Endodermal cell (in vitro differentiated cells): ENCODE data around the gene C8G. TPM values are rescaled to one million over a fixed set of nuclear protein-coding genes. Genes with fewer than 3 reads are reported as not detected.

ENCODE experiments used
- DNase-seq: peaks from one replicate; pipeline ENCODE4 v3.0.0-alpha.2; 2017
- H3K27ac ChIP-seq: 2 replicates; pipeline ENCODE4 v1.5.1; 2013; ENCODE audit warnings: mild to moderate bottlenecking, low read depth, low read length, moderate library complexity
- H3K27me3 ChIP-seq: 2 replicates; pipeline ENCODE4 v1.6.1; 2013; ENCODE audit warnings: mild to moderate bottlenecking, low read length, moderate library complexity; ENCODE audit not compliant: insufficient read depth, control insufficient read depth, poor library complexity, severe bottlenecking
- H3K36me3 ChIP-seq: 2 replicates; pipeline ENCODE4 v1.7.0; 2013; ENCODE audit warnings: mild to moderate bottlenecking, low read length, moderate library complexity; ENCODE audit not compliant: control insufficient read depth, insufficient read depth
- H3K4me1 ChIP-seq: one replicate; pipeline ENCODE4 v1.7.0; 2013; ENCODE audit warnings: low read length; ENCODE audit not compliant: control insufficient read depth, insufficient read depth
- H3K4me3 ChIP-seq: 2 replicates; pipeline ENCODE4 v1.5.1; 2013; ENCODE audit warnings: mild to moderate bottlenecking, low read length, moderate library complexity
- H3K9ac ChIP-seq: 2 replicates; pipeline ENCODE4 v1.6.1; 2013; ENCODE audit warnings: mild to moderate bottlenecking, low read length, moderate library complexity; ENCODE audit not compliant: poor library complexity, severe bottlenecking; ENCODE audit errors: extremely low read depth
- H3K9me3 ChIP-seq: 2 replicates; pipeline ENCODE4 v1.6.1; 2013; ENCODE audit warnings: mild to moderate bottlenecking, low read length, moderate library complexity; ENCODE audit not compliant: control insufficient read depth
- H3K27ac Mint-ChIP-seq: 2 replicates; pipeline ENCODE4 v1.8.0; 2020; ENCODE audit warnings: mixed read lengths
- H3K27me3 Mint-ChIP-seq: 2 replicates; pipeline ENCODE4 v1.8.0; 2021; ENCODE audit warnings: mild to moderate bottlenecking, mixed read lengths; ENCODE audit not compliant: insufficient read depth
- H3K36me3 Mint-ChIP-seq: 2 replicates; pipeline ENCODE4 v1.8.0; 2020; ENCODE audit warnings: low read depth, mixed read lengths
- H3K4me1 Mint-ChIP-seq: 2 replicates; pipeline ENCODE4 v1.8.0; 2020; ENCODE audit warnings: mixed read lengths
- H3K4me3 Mint-ChIP-seq: 2 replicates; pipeline ENCODE4 v1.8.0; 2020; ENCODE audit warnings: mild to moderate bottlenecking, moderate library complexity, mixed read lengths
- H3K9me3 Mint-ChIP-seq: 2 replicates; pipeline ENCODE4 v1.8.0; 2020; ENCODE audit warnings: mild to moderate bottlenecking, mixed read lengths
- CTCF ChIP-seq: fragments of 200-600 bp; sonication (generic); conservative IDR thresholded peaks from 2 replicates; pipeline ENCODE4 v1.5.0; 2021; ENCODE audit warnings: antibody characterized with exemption, mild to moderate bottlenecking
- WGBS, 2 experiments: methylation state at CpG; one replicate each; pipeline versions ENCODE4 v1.1.5 to v1.1.7; 2013; ENCODE audit warnings: missing lambda C conversion rate in 2 of 2, mixed read lengths in 1 of 2; ENCODE audit not compliant: insufficient coverage in 1 of 2, insufficient read length in 1 of 2; 5-methylcytosine and 5-hydroxymethylcytosine counted together
- total RNA-seq, 2 donors: library from RNA; stranded (reverse); fragmentation: NEBNext Ultra II Directional in 1 of 2; extraction: Animal tissue kit (Norgen Biotek cat#: 25700) in 1 of 2; gene quantifications; 2 replicates in 1 of 2; 3 replicates in 1 of 2; pipeline ENCODE4 v1.2.1, GENCODE V29; 2021

The C8G gene
- total RNA-seq, 2 donors from 2014 or later: 1.2 to 1.6 TPM

GRCh38 chr9:136978865-136979544, 34.0 kb downstream of the C8G start:
- no peak overlapping the region for H3K27ac Mint-ChIP-seq
- no peak overlapping the region for H3K27ac ChIP-seq
- H3K4me3 Mint-ChIP-seq: peak overlapping the region; percentile 27
- peaks cover 3% of the 10 kb centered on the region for H3K4me1 ChIP-seq
- H3K36me3 ChIP-seq: no peaks in the 10 kb centered on the region
- 66 to 74% methylated on average over 38 to 41 of the region's 41 CpGs for WGBS, 2 experiments
- peaks cover 11% of the 10 kb centered on the region for H3K4me1 Mint-ChIP-seq
- peaks cover 2% of the 10 kb centered on the region for H3K27me3 Mint-ChIP-seq
- H3K36me3 Mint-ChIP-seq: no peaks in the 10 kb centered on the region
- no peak overlapping the region for H3K9ac ChIP-seq
- peaks cover 8% of the 10 kb centered on the region for H3K27me3 ChIP-seq
- peak; percentile 22 for TF ChIP-seq CTCF
- no peak overlapping the region for H3K4me3 ChIP-seq
- DNase-seq: no peak
- no peaks in the 10 kb centered on the region for H3K9me3 Mint-ChIP-seq
- H3K9me3 ChIP-seq: no peaks in the 10 kb centered on the region

DNA sequence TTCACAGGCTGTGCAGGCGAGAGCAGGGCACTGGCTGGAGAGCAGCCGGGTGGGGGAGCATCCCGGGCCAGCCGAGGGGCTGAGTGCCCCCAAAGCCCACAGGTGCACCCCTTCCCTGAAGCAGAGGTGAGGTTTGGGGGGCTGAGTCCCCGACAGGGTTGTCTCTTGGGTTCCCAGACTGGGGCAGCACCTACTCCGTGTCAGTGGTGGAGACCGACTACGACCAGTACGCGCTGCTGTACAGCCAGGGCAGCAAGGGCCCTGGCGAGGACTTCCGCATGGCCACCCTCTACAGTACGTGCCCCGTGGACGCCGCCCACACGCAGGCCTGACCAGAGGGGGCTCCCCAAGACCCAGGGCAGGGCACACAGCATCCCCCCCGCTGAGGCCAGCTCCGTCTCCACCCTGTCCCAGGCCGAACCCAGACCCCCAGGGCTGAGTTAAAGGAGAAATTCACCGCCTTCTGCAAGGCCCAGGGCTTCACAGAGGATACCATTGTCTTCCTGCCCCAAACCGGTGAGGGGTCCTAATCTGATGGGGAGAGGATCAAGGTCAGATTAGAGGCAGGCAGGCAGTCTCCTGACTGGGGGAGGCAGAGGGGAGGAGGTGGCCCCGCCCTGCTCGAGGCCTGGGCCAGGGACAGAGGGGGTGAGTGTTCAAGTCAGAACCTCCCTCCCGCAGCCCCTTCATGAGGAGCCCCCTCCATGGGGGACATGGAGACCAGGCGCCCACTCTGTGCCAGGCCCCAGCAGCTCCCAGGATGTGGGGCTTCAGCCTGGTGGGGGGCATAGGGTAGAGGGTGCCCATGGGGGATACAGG, 34.9 kb downstream of the C8G start:
- H3K9me3 ChIP-seq: no peaks in the 10 kb centered on the region
- DNase-seq: peak; percentile 72
- H3K4me3 ChIP-seq: no peak overlapping the region
- no peak overlapping the region for H3K9ac ChIP-seq
- peak overlapping the region; percentile 24 for H3K4me3 Mint-ChIP-seq
- H3K27ac Mint-ChIP-seq: peak overlapping the region; percentile 77
- H3K9me3 Mint-ChIP-seq: no peaks in the 10 kb centered on the region
- H3K36me3 ChIP-seq: no peaks in the 10 kb centered on the region
- H3K27me3 ChIP-seq: peaks cover 17% of the 10 kb centered on the region
- WGBS, 2 experiments: 83 to 94% methylated on average over 17 to 26 of the region's 26 CpGs
- H3K27me3 Mint-ChIP-seq: peaks cover 5% of the 10 kb centered on the region
- H3K4me1 ChIP-seq: peaks cover 3% of the 10 kb centered on the region
- peaks cover 11% of the 10 kb centered on the region for H3K4me1 Mint-ChIP-seq
- no peak overlapping the region for H3K27ac ChIP-seq
- no peak for TF ChIP-seq CTCF
- no peaks in the 10 kb centered on the region for H3K36me3 Mint-ChIP-seq

GRCh38 chr9:136980669-136981478, 35.8 kb downstream of the C8G start:
- H3K27ac Mint-ChIP-seq: peak overlapping the region; percentile 35
- no peak for DNase-seq
- 91 to 96% methylated on average over 9 to 16 of the region's 16 CpGs for WGBS, 2 experiments

More at GRCh38 chr9:136980669-136981478, 35.8 kb downstream of the C8G start:
- Histone ChIP-seq H3K9me3 (no peaks in the 10 kb centered on the region), H3K27ac (no peak overlapping the region), H3K36me3 (no peaks in the 10 kb centered on the region), H3K9ac (no peak overlapping the region), H3K27me3 (peaks cover 18% of the 10 kb centered on the region), H3K4me3 (no peak overlapping the region), H3K4me1 (peaks cover 3% of the 10 kb centered on the region)
- no peaks in the 10 kb centered on the region for H3K9me3 Mint-ChIP-seq
- H3K36me3 Mint-ChIP-seq: no peaks in the 10 kb centered on the region
- H3K4me1 Mint-ChIP-seq: peaks cover 11% of the 10 kb centered on the region
- no peak for TF ChIP-seq CTCF
- no peak overlapping the region for H3K4me3 Mint-ChIP-seq
- peaks cover 5% of the 10 kb centered on the region for H3K27me3 Mint-ChIP-seq
